Mesendoderm (in vitro differentiated cells): ENCODE data around the gene ARHGAP26.
"Not testable (repeated sequence)": the region's sequence is repeated elsewhere in the genome, so short reads cannot be mapped to it uniquely, and the experiment has no call there.

Experiments
- DNase-seq: peaks from one replicate; pipeline ENCODE4 v3.0.0; 2013
- H2AK5ac ChIP-seq: 2 replicates; pipeline ENCODE4 v1.6.1; 2013; ENCODE audit warnings: low read length, inconsistent platforms
- H2BK120ac ChIP-seq: 2 replicates; pipeline ENCODE4 v1.6.1; 2013; ENCODE audit warnings: low read depth, mild to moderate bottlenecking, low read length, moderate library complexity, mixed read lengths
- H2BK15ac ChIP-seq: replicated peaks from 2 replicates; pipeline ENCODE4 v1.6.1; 2013; ENCODE audit warnings: low read depth, mild to moderate bottlenecking, moderate library complexity
- H2BK5ac ChIP-seq: 2 replicates; pipeline ENCODE4 v1.6.1; 2013; ENCODE audit warnings: low read length, inconsistent platforms
- H3K18ac ChIP-seq: 2 replicates; pipeline ENCODE4 v1.6.1; 2013; ENCODE audit warnings: mild to moderate bottlenecking, low read length, mixed read lengths
- H3K23ac ChIP-seq: one replicate; pipeline ENCODE4 v1.6.1; 2013; ENCODE audit warnings: low read length
- H3K27ac ChIP-seq: 2 replicates; pipeline ENCODE4 v1.5.1; 2013; ENCODE audit warnings: low read depth, mild to moderate bottlenecking, inconsistent platforms, low read length, moderate library complexity
- H3K27me3 ChIP-seq: 2 replicates; pipeline ENCODE4 v1.6.1; 2013; ENCODE audit warnings: low read length, control low read depth, mild to moderate bottlenecking, inconsistent platforms; ENCODE audit not compliant: insufficient read depth, poor library complexity
- H3K36me3 ChIP-seq: 2 replicates; pipeline ENCODE4 v1.6.1; 2013; ENCODE audit warnings: low read length, inconsistent platforms; ENCODE audit not compliant: control insufficient read depth, insufficient read depth
- H3K4ac ChIP-seq: one replicate; pipeline ENCODE4 v1.6.1; 2013; ENCODE audit warnings: low read depth, mild to moderate bottlenecking, low read length, moderate library complexity
- H3K4me1 ChIP-seq: 2 replicates; pipeline ENCODE4 v1.6.1; 2013; ENCODE audit warnings: low read depth, low read length, inconsistent platforms; ENCODE audit not compliant: control insufficient read depth
- H3K4me2 ChIP-seq: 2 replicates; pipeline ENCODE4 v1.6.1; 2013; ENCODE audit warnings: low read length
- H3K4me3 ChIP-seq: 2 replicates; pipeline ENCODE4 v1.5.1; 2013; ENCODE audit warnings: mild to moderate bottlenecking, low read length
- H3K56ac ChIP-seq: one replicate; pipeline ENCODE4 v1.6.1; 2013; ENCODE audit warnings: low read length
- H3K79me1 ChIP-seq: 2 replicates; pipeline ENCODE4 v1.6.1; 2013; ENCODE audit warnings: low read length, inconsistent platforms
- H3K79me2 ChIP-seq: 2 replicates; pipeline ENCODE4 v1.6.1; 2013; ENCODE audit warnings: mild to moderate bottlenecking, low read length; ENCODE audit not compliant: control insufficient read depth, insufficient read depth
- H3K9ac ChIP-seq: 2 replicates; pipeline ENCODE4 v1.6.1; 2013; ENCODE audit warnings: low read length, inconsistent platforms
- H4K5ac ChIP-seq: one replicate; pipeline ENCODE4 v1.6.1; 2013; ENCODE audit warnings: low read length
- H4K8ac ChIP-seq: one replicate; pipeline ENCODE4 v1.6.1; 2013; ENCODE audit warnings: low read depth, mild to moderate bottlenecking, control low read depth, low read length, moderate library complexity
- WGBS: extraction: QIAGEN DNeasy Blood & Tissue Kit; methylation state at CpG from one replicate; pipeline ENCODE4 v1.1.7; 2013; ENCODE audit warnings: low lambda C conversion rate, missing lambda C conversion rate; ENCODE audit not compliant: insufficient coverage; ENCODE audit errors: extremely low coverage; 5-methylcytosine and 5-hydroxymethylcytosine counted together

ARHGAP26 gene

GRCh38 chr5:142984525-142984924 is 214.3 kb downstream of the ARHGAP26 start:
- Histone ChIP-seq H3K79me2 (no peaks in the 10 kb centered on the region), H3K36me3 (no peaks in the 10 kb centered on the region), H2BK15ac (no peak overlapping the region), H3K27me3 (no peaks in the 10 kb centered on the region), H3K56ac (no peak overlapping the region), H3K9ac (no peak overlapping the region), H3K18ac (no peak overlapping the region), H2BK5ac (no peak overlapping the region), H3K4me2 (no peak overlapping the region), H3K4me1 (peaks cover 10% of the 10 kb centered on the region), H3K4ac (no peak overlapping the region), H3K79me1 (no peaks in the 10 kb centered on the region), H3K27ac (no peak overlapping the region), H4K5ac (no peak overlapping the region), H2AK5ac (no peak overlapping the region), H3K4me3 (no peak overlapping the region), H2BK120ac (no peak overlapping the region), H4K8ac (no peak overlapping the region), H3K23ac (no peak overlapping the region)
- no peak for DNase-seq
- no CpG with 5 or more reads among the region's 2 CpGs for WGBS

- no CpG with 5 or more reads among the region's 1 CpG for WGBS
- not testable (repeated sequence) for H3K9ac ChIP-seq, DNase-seq, H4K5ac ChIP-seq, H4K8ac ChIP-seq, H2BK15ac ChIP-seq, H2BK120ac ChIP-seq, H3K79me2 ChIP-seq, H3K23ac ChIP-seq, H3K4me3 ChIP-seq, H2BK5ac ChIP-seq, H3K18ac ChIP-seq, H3K36me3 ChIP-seq, H3K4ac ChIP-seq, H3K4me2 ChIP-seq, H3K4me1 ChIP-seq, H2AK5ac ChIP-seq, H3K79me1 ChIP-seq, H3K27me3 ChIP-seq, H3K56ac ChIP-seq, H3K27ac ChIP-seq
Observed at GRCh38 chr5:142989270-142989669, 219.1 kb downstream of the ARHGAP26 start.

DNA sequence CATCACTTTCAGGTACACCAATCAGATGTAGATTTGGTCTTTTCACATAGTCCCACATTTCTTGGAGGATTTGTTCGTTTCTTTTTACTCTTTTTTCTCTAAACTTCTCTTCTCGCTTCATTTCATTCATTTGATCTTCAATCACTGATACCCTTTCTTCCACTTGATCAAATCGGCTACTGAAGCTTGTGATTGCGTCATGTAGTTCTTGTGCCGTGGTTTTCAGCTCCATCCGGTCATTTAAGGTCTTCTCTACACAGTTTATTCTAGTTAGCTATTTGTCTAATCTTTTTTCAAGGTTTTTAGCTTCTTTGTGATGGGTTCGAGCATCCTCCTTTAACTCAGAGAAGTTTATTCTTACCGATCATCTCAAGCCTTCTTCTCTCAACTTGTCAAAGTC is 219.9 kb downstream of the ARHGAP26 start:
- not testable (repeated sequence) for H3K18ac ChIP-seq, H3K23ac ChIP-seq, DNase-seq, H2BK120ac ChIP-seq, H3K4me3 ChIP-seq, H2AK5ac ChIP-seq, H2BK15ac ChIP-seq, H3K36me3 ChIP-seq, H2BK5ac ChIP-seq, H3K4me2 ChIP-seq, H4K8ac ChIP-seq, H3K9ac ChIP-seq, H3K79me2 ChIP-seq, H3K4ac ChIP-seq, H3K27ac ChIP-seq, H3K4me1 ChIP-seq, H3K79me1 ChIP-seq, H4K5ac ChIP-seq, H3K27me3 ChIP-seq, H3K56ac ChIP-seq
- no CpG with 5 or more reads among the region's 8 CpGs for WGBS

GRCh38 chr5:142994218-142994617 is 224.0 kb downstream of the ARHGAP26 start:
- no peak overlapping the region for H3K23ac ChIP-seq
- no peak overlapping the region for H3K4me2 ChIP-seq
- no peak overlapping the region for H3K9ac ChIP-seq
- no peaks in the 10 kb centered on the region for H3K79me2 ChIP-seq
- no peak overlapping the region for H2BK15ac ChIP-seq
- H3K4ac ChIP-seq, result no peak overlapping the region
- no peak overlapping the region for H2BK5ac ChIP-seq
- H2BK120ac ChIP-seq, result no peak overlapping the region
- H3K36me3 ChIP-seq, result no peaks in the 10 kb centered on the region
- no peak overlapping the region for H3K4me3 ChIP-seq
- no peak overlapping the region for H2AK5ac ChIP-seq
- H4K5ac ChIP-seq, result no peak overlapping the region
- WGBS, result no CpG with 5 or more reads among the region's 2 CpGs
- DNase-seq, result no peak
- no peaks in the 10 kb centered on the region for H3K4me1 ChIP-seq
- no peak overlapping the region for H4K8ac ChIP-seq
- H3K27ac ChIP-seq, result no peak overlapping the region
- no peaks in the 10 kb centered on the region for H3K79me1 ChIP-seq
- peak overlapping the region; percentile 10 for H3K56ac ChIP-seq
- H3K27me3 ChIP-seq, result no peaks in the 10 kb centered on the region
- H3K18ac ChIP-seq, result no peak overlapping the region

- H2BK15ac ChIP-seq, H3K56ac ChIP-seq, H4K8ac ChIP-seq, H3K9ac ChIP-seq, H3K4me2 ChIP-seq, H3K4me1 ChIP-seq, H3K79me1 ChIP-seq, H4K5ac ChIP-seq, H2BK5ac ChIP-seq, H3K4me3 ChIP-seq, H3K27ac ChIP-seq, H3K23ac ChIP-seq, H3K27me3 ChIP-seq, H3K18ac ChIP-seq, H3K4ac ChIP-seq, DNase-seq, H3K79me2 ChIP-seq, H2BK120ac ChIP-seq, H3K36me3 ChIP-seq, H2AK5ac ChIP-seq: not testable (repeated sequence)
Observed at GRCh38 chr5:142995621-142996020, 225.4 kb downstream of the ARHGAP26 start.

DNA sequence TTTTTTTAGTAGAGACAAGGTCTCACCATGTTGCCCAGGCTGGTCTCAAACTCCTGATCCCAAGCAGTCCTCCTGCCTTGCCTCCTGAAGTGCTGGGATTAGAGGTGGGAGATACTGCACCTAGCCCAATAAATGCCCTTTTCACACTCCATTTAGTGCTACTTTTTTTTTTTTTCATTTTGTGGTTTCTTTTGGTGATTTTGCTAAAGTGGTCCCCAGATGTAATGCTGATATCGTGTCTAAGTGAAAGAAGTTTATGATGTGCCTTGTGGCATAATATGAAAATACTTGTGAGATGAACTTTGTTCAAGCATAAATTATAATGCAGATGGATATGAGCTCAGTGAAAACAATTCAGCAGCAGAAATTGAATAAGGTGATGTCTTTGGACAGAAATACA is 227.4 kb downstream of the ARHGAP26 start:
- H3K18ac ChIP-seq, result no peak overlapping the region
- H4K8ac ChIP-seq, result no peak overlapping the region
- H3K27me3 ChIP-seq, result no peaks in the 10 kb centered on the region
- H3K23ac ChIP-seq, result no peak overlapping the region
- no peak overlapping the region for H3K4me2 ChIP-seq
- no peak overlapping the region for H2BK120ac ChIP-seq
- H3K79me1 ChIP-seq, result no peaks in the 10 kb centered on the region
- no peaks in the 10 kb centered on the region for H3K79me2 ChIP-seq
- H2BK15ac ChIP-seq, result no peak overlapping the region
- no CpG with 5 or more reads among the region's 1 CpG for WGBS
- no peak overlapping the region for H3K56ac ChIP-seq
- H2AK5ac ChIP-seq, result no peak overlapping the region
- no peaks in the 10 kb centered on the region for H3K36me3 ChIP-seq
- H2BK5ac ChIP-seq, result no peak overlapping the region
- DNase-seq, result no peak
- H3K4me3 ChIP-seq, result no peak overlapping the region
- no peak overlapping the region for H3K27ac ChIP-seq
- no peak overlapping the region for H3K4ac ChIP-seq
- H3K4me1 ChIP-seq, result peaks cover 3% of the 10 kb centered on the region
- H4K5ac ChIP-seq, result no peak overlapping the region
- H3K9ac ChIP-seq, result no peak overlapping the region
